DND-41 (cell line): ENCODE data around the gene GHDC.
"Not testable (repeated sequence)": the region's sequence is repeated elsewhere in the genome, so short reads cannot be mapped to it uniquely, and the experiment has no call there.

Experiments used
- CTCF ChIP-seq: IDR thresholded peaks from 2 replicates; pipeline ENCODE4 v1.5.1; 2012; ENCODE audit warnings: borderline replicate concordance, low read length, moderate library complexity, mild to moderate bottlenecking; ENCODE audit not compliant: poor library complexity, severe bottlenecking; ENCODE audit errors: extremely low read depth
- EZH2 ChIP-seq: IDR thresholded peaks from 3 replicates; pipeline ENCODE4 v1.6.1; 2012; ENCODE audit warnings: borderline replicate concordance, low read depth, mild to moderate bottlenecking, moderate library complexity, low read length, inconsistent platforms; ENCODE audit not compliant: severe bottlenecking

- not testable (repeated sequence) for TF ChIP-seq CTCF, EZH2
Measured at GRCh38 chr17:42140690-42141089, 53.6 kb downstream of the GHDC start.
